HK-2 (cell line): ENCODE results near the gene SETD1A.

Experiments
- DNase-seq: peaks from one replicate; pipeline ENCODE4 v3.0.0-alpha.2; 2018; ENCODE audit not compliant: unreplicated experiment

The SETD1A gene

GRCh38 chr16:31020536-31020935, 63.0 kb downstream of the SETD1A start:
- no peak for DNase-seq

GRCh38 chr16:31022544-31023251, 65.1 kb downstream of the SETD1A start:
- DNase-seq, result no peak

GRCh38 chr16:31023252-31023602, 65.7 kb downstream of the SETD1A start:
- DNase-seq, result no peak

- DNase-seq, result no peak
These were observed 66.2 kb downstream of the SETD1A start for GRCh38 chr16:31023627-31024226.

GRCh38 chr16:31025339-31025738, 67.8 kb downstream of the SETD1A start:
- DNase-seq, result no peak

GRCh38 chr16:31029272-31029671, 71.7 kb downstream of the SETD1A start:
- no peak for DNase-seq

- no peak for DNase-seq
These were observed 73.7 kb downstream of the SETD1A start for GRCh38 chr16:31031276-31031675.

GRCh38 chr16:31032736-31033708, 75.5 kb downstream of the SETD1A start, which contains the start of gene STX4:
Gene STX4, plus strand, starts transcription at chr16:31033558. Its CDS starts 248 bp downstream, at chr16:31033806.
- peak; percentile 98 for DNase-seq

GRCh38 chr16:31033709-31034492, 76.3 kb downstream of the SETD1A start:
- peak; percentile 85 for DNase-seq
